HepG2 (cell line): Measurements from ENCODE around the gene GBGT1. TPM values are rescaled to one million over a fixed set of nuclear protein-coding genes. Genes with fewer than 3 reads are reported as not detected.

ENCODE experiments used
- ATAC-seq: fragments of 200-7000 bp; cut with Tn5 transposase; 3 replicates; pipeline ENCODE4 v1.9.1; 2020; ENCODE audit warnings: mild to moderate bottlenecking, moderate library complexity
- BruUV-seq: library from RNA; stranded (reverse); fragments of 400-500 nt; replicated peaks from 2 replicates; lab custom pipeline; 2021; lab: Mats Ljungman, UMichigan
- CTCF ChIA-PET: fragments of 300-600 bp; formaldehyde crosslinking; extraction: SDS; loops from one replicate; lab custom pipeline; 2021; ENCODE audit warnings: low total read pairs, inconsistent platforms, low intra/inter-chr PET ratio; lab: Yijun Ruan, JAX
- POLR2A ChIA-PET: fragments of 350-600 bp; sonication (Branson Sonifier 250); formaldehyde crosslinking; loops from one replicate; lab custom pipeline; 2020; ENCODE audit warnings: antibody characterized with exemption, inconsistent platforms; lab: Yijun Ruan, JAX
- DNase-seq: peaks from one replicate; pipeline ENCODE4 v3.0.0-alpha.2; 2015; ENCODE audit warnings: low spot score
- FAIRE-seq: peaks from 3 replicates; lab custom pipeline; 2011; peaks lifted over from hg19 to GRCh38; lab: Jason Lieb, UNC
- H2AFZ ChIP-seq: one replicate; pipeline ENCODE4 v1.6.1; 2011; ENCODE audit warnings: low read length, inconsistent platforms
- H3K27ac ChIP-seq: fragments of 300-600 bp; 3 replicates; pipeline ENCODE4 v1.8.0; 2011; ENCODE audit warnings: mixed run types, mild to moderate bottlenecking, mixed read lengths, low read length, inconsistent platforms; ENCODE audit not compliant: insufficient read depth; ENCODE audit errors: extremely low read length
- H3K27me3 ChIP-seq, 2 experiments: fragments of 200-600 bp in 1 of 2; 2 replicates in 1 of 2; 3 replicates in 1 of 2; pipeline versions ENCODE4 v1.6.0 to v1.8.0; 2011; ENCODE audit warnings: low read length in 2 of 2, mild to moderate bottlenecking in 2 of 2, moderate library complexity in 2 of 2, inconsistent platforms in 1 of 2; ENCODE audit not compliant: insufficient read depth in 2 of 2, control insufficient read depth in 1 of 2
- H3K36me3 ChIP-seq, 2 experiments: fragments of 200-600 bp in 1 of 2; replicated peaks in 1 of 2; 2 replicates in 1 of 2; 3 replicates in 1 of 2; pipeline versions ENCODE4 v1.5.1 to v1.8.0; 2011; ENCODE audit warnings: low read length in 2 of 2, inconsistent platforms in 1 of 2; ENCODE audit not compliant: insufficient read depth in 2 of 2, control insufficient read depth in 1 of 2
- H3K4me1 ChIP-seq: 2 replicates; pipeline ENCODE4 v1.5.1; 2012; ENCODE audit warnings: low read length, inconsistent platforms; ENCODE audit not compliant: insufficient read depth
- H3K4me2 ChIP-seq: 2 replicates; pipeline ENCODE4 v1.6.0; 2011; ENCODE audit warnings: low read depth, low read length, inconsistent platforms
- H3K4me3 ChIP-seq, 3 experiments: fragments of 200-600 bp in 1 of 3; sonication (generic), shearing (Covaris generic) in 1 of 3; replicated peaks in 1 of 3; 2 replicates each; pipeline ENCODE4 v1.5.1; 2011 to 2016; ENCODE audit warnings: low read length in 3 of 3, inconsistent platforms in 2 of 3, low read depth in 2 of 3, mild to moderate bottlenecking in 2 of 3, control low read depth in 1 of 3, mixed read lengths in 1 of 3; ENCODE audit not compliant: insufficient read depth in 1 of 3
- H3K79me2 ChIP-seq: one replicate; pipeline ENCODE4 v1.6.1; 2011; ENCODE audit warnings: low read length, inconsistent platforms; ENCODE audit not compliant: insufficient read depth
- H3K9ac ChIP-seq: 2 replicates; pipeline ENCODE4 v1.6.0; 2011; ENCODE audit warnings: mild to moderate bottlenecking, low read depth, low read length, inconsistent platforms; ENCODE audit not compliant: insufficient read depth
- H3K9me3 ChIP-seq: 2 replicates; pipeline ENCODE4 v1.5.1; 2012; ENCODE audit warnings: mild to moderate bottlenecking, low read length
- H4K20me1 ChIP-seq: 2 replicates; pipeline ENCODE4 v1.6.0; 2011; ENCODE audit warnings: inconsistent platforms, mild to moderate bottlenecking, low read length, moderate library complexity; ENCODE audit not compliant: insufficient read depth
- MAFK ChIP-seq, 2 experiments: IDR thresholded peaks in 1 of 2; conservative IDR thresholded peaks in 1 of 2; 2 replicates each; pipeline ENCODE4 v1.6.1; 2011; ENCODE audit warnings: improper control_type of control experiment in 2 of 2, low read length in 2 of 2
- WGBS: methylation state at CpG from one replicate; pipeline ENCODE4 v1.1.6; 2017; ENCODE audit warnings: low lambda C conversion rate; 5-methylcytosine and 5-hydroxymethylcytosine counted together
- in situ Hi-C: cut with HindIII; loops from 2 replicates; pipeline ENCODE4 v1.10.0; 2017; ENCODE audit warnings: low pct_unique_long_range_greater_than_20kb; ENCODE audit not compliant: extremely low pct_ligation_motif_present
- intact Hi-C: fragments of 100-400 bp; cut with micrococcal nuclease; formaldehyde crosslinking; loops from one replicate; pipeline ENCODE4 v1.10.0; 2022; ENCODE audit not compliant: unreplicated experiment
- polyA plus RNA-seq, 8 experiments: library from polyadenylated mRNA; depleted of rRNA in 3 of 8; stranded (reverse) in 7 of 8; unstranded in 1 of 8; fragments of >200 nt; fragmentation: Illumina TruSeq in 4 of 8; extraction: Trizol in 4 of 8; gene quantifications; 2 replicates each; pipeline versions ENCODE4 v1.2.1 to v1.2.3, GENCODE V29; 2011 to 2016; ENCODE audit warnings: low read depth in 4 of 8, missing spikeins in 1 of 8, mixed read lengths in 1 of 8; ENCODE audit not compliant: insufficient read depth in 1 of 8
- total RNA-seq, 5 experiments: library from RNA; depleted of rRNA; stranded (reverse); fragments of >200 nt; fragmentation: Illumina TruSeq; extraction: Trizol; gene quantifications; 2 replicates each; pipeline ENCODE4 v1.2.3, GENCODE V29; 2016; ENCODE audit warnings: low read depth in 1 of 5
- TF ChIP-seq, protein P1 (sequence below): sonication (generic); formaldehyde crosslinking; IDR thresholded peaks from 2 replicates; pipeline ENCODE4 v1.5.0; 2020; ENCODE audit warnings: missing genetic modification reagents
- TF ChIP-seq, protein P2 (sequence below), 2 experiments: sonication (generic) in 1 of 2; formaldehyde crosslinking in 1 of 2; IDR thresholded peaks; 2 replicates each; pipeline versions ENCODE4 v1.4.0 to v1.6.1; 2018 to 2020; ENCODE audit warnings: missing genetic modification reagents in 2 of 2, borderline replicate concordance in 1 of 2, low read depth in 1 of 2, mild to moderate bottlenecking in 1 of 2, missing biosample characterization in 1 of 2

Gene GBGT1
- total and polyA plus RNA-seq, 2 of the 13 experiments (the other 11 are each of a cell fraction or from before 2014, with no cell fraction given): not detected

- Histone ChIP-seq H3K27ac (no peak overlapping the region), H3K79me2 (no peaks in the 10 kb centered on the region), H3K9ac (no peak overlapping the region), H3K36me3 (peaks cover 9 to 19% of the 10 kb centered on the region in 2 experiments; a peak in 4 of 5 replicates), H3K4me2 (no peak overlapping the region; the same call in 1 of the 2 replicates), H3K4me1 (peaks cover 20% of the 10 kb centered on the region), H4K20me1 (peaks cover 31% of the 10 kb centered on the region; the same call in 1 of the 2 replicates), H2AFZ (no peak overlapping the region), H3K9me3 (no peaks in the 10 kb centered on the region), H3K4me3 (no peak overlapping the region), H3K27me3 (no peaks in the 10 kb centered on the region)
- DNase-seq: no peak
- no peak for ATAC-seq
- intact Hi-C loops: no loop called here
- 92% methylated on average over 17 of the region's 19 CpGs for WGBS
- ChIA-PET POLR2A (interaction anchor here (0.9 to 1.9 kb wide), 2 partner anchors 31 to 83 kb away, joined by 3 to 7 read pairs; no protein-coding TSS in a partner anchor), CTCF (no interaction called here)
- no peak for FAIRE-seq
- in situ Hi-C loops: no loop called here
- TF ChIP-seq, protein P1, sequence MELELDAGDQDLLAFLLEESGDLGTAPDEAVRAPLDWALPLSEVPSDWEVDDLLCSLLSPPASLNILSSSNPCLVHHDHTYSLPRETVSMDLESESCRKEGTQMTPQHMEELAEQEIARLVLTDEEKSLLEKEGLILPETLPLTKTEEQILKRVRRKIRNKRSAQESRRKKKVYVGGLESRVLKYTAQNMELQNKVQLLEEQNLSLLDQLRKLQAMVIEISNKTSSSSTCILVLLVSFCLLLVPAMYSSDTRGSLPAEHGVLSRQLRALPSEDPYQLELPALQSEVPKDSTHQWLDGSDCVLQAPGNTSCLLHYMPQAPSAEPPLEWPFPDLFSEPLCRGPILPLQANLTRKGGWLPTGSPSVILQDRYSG (CRISPR knock-in tag): no peak
- TF ChIP-seq, protein P2, sequence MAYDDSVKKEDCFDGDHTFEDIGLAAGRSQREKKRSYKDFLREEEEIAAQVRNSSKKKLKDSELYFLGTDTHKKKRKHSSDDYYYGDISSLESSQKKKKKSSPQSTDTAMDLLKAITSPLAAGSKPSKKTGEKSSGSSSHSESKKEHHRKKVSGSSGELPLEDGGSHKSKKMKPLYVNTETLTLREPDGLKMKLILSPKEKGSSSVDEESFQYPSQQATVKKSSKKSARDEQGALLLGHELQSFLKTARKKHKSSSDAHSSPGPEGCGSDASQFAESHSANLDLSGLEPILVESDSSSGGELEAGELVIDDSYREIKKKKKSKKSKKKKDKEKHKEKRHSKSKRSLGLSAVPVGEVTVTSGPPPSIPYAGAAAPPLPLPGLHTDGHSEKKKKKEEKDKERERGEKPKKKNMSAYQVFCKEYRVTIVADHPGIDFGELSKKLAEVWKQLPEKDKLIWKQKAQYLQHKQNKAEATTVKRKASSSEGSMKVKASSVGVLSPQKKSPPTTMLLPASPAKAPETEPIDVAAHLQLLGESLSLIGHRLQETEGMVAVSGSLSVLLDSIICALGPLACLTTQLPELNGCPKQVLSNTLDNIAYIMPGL (CRISPR knock-in tag; IDR thresholded peaks at IDR 0.05; ENCODE audit: borderline replicate concordance in 1 of 2, low read depth in 1 of 2): no peak
- TF ChIP-seq MAFK (conservative IDR thresholded peaks at IDR 0.05 in 1 of 2, IDR thresholded peaks at IDR 0.05 in 1 of 2; ENCODE audit: low read length in 2 of 2): peak in 1 of 2 experiments; percentile 23; a peak in 1 of 4 replicates
- BruUV-seq: no TSS peak
These were observed 50.4 kb downstream of the GBGT1 start for GRCh38 chr9:133113163-133113948.
